ENCODE data around the gene PLCH1.

GRCh38 chr3:155771126-155771525 is 26.3 kb upstream of the PLCH1 start:
- TF ChIP-seq ELF1 (IDR thresholded peaks at IDR 0.05; ENCODE audit: borderline replicate concordance, low read depth) (no peak), POLR2A (IDR thresholded peaks at IDR 0.05; ENCODE audit: borderline replicate concordance, extremely low read depth, insufficient read depth, insufficient read length) (no peak), CTCF (IDR thresholded peaks at IDR 0.05 in 2 of 3, conservative IDR thresholded peaks at IDR 0.05 in 1 of 3; ENCODE audit: borderline replicate concordance in 1 of 3, insufficient read depth in 1 of 3, low read depth in 2 of 3, low read length in 2 of 3) (no peak), POLR2AphosphoS5 (IDR thresholded peaks at IDR 0.05; ENCODE audit: low read depth, low read length) (no peak), EZH2 (IDR thresholded peaks at IDR 0.05) (no peak), RAD21 (IDR thresholded peaks at IDR 0.05; ENCODE audit: low read depth) (no peak), JUND (IDR thresholded peaks at IDR 0.05) (no peak), EZH2phosphoT487 (IDR thresholded peaks at IDR 0.05; ENCODE audit: borderline replicate concordance) (no peak), ZFX (IDR thresholded peaks at IDR 0.05) (no peak), MAX (IDR thresholded peaks at IDR 0.05) (no peak)
- TF ChIP-seq, protein P1, sequence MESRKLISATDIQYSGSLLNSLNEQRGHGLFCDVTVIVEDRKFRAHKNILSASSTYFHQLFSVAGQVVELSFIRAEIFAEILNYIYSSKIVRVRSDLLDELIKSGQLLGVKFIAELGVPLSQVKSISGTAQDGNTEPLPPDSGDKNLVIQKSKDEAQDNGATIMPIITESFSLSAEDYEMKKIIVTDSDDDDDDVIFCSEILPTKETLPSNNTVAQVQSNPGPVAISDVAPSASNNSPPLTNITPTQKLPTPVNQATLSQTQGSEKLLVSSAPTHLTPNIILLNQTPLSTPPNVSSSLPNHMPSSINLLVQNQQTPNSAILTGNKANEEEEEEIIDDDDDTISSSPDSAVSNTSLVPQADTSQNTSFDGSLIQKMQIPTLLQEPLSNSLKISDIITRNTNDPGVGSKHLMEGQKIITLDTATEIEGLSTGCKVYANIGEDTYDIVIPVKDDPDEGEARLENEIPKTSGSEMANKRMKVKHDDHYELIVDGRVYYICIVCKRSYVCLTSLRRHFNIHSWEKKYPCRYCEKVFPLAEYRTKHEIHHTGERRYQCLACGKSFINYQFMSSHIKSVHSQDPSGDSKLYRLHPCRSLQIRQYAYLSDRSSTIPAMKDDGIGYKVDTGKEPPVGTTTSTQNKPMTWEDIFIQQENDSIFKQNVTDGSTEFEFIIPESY (IDR thresholded peaks at IDR 0.05; ENCODE audit: extremely low read depth, insufficient replicate concordance, low read length) = no peak
- TF ChIP-seq, protein P2, sequence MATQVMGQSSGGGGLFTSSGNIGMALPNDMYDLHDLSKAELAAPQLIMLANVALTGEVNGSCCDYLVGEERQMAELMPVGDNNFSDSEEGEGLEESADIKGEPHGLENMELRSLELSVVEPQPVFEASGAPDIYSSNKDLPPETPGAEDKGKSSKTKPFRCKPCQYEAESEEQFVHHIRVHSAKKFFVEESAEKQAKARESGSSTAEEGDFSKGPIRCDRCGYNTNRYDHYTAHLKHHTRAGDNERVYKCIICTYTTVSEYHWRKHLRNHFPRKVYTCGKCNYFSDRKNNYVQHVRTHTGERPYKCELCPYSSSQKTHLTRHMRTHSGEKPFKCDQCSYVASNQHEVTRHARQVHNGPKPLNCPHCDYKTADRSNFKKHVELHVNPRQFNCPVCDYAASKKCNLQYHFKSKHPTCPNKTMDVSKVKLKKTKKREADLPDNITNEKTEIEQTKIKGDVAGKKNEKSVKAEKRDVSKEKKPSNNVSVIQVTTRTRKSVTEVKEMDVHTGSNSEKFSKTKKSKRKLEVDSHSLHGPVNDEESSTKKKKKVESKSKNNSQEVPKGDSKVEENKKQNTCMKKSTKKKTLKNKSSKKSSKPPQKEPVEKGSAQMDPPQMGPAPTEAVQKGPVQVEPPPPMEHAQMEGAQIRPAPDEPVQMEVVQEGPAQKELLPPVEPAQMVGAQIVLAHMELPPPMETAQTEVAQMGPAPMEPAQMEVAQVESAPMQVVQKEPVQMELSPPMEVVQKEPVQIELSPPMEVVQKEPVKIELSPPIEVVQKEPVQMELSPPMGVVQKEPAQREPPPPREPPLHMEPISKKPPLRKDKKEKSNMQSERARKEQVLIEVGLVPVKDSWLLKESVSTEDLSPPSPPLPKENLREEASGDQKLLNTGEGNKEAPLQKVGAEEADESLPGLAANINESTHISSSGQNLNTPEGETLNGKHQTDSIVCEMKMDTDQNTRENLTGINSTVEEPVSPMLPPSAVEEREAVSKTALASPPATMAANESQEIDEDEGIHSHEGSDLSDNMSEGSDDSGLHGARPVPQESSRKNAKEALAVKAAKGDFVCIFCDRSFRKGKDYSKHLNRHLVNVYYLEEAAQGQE (IDR thresholded peaks at IDR 0.05; ENCODE audit: low read depth) = no peak
